Duodenal mucosa (tissue), 2 donors: Measurements from ENCODE around the gene NOXA1.
"Not testable (repeated sequence)": the region's sequence is repeated elsewhere in the genome, so short reads cannot be mapped to it uniquely, and the experiment has no call there.

ENCODE experiments used
- H3K27ac ChIP-seq: one replicate; pipeline ENCODE4 v1.7.0; 2013; ENCODE audit warnings: low read depth, low read length
- H3K27me3 ChIP-seq, 2 donors: one replicate each; pipeline ENCODE4 v1.7.0; 2013; ENCODE audit warnings: low read length in 2 of 2, control low read depth in 1 of 2; ENCODE audit not compliant: insufficient read depth in 2 of 2, control insufficient read depth in 1 of 2
- H3K36me3 ChIP-seq, 2 donors: one replicate each; pipeline ENCODE4 v1.7.0; 2013; ENCODE audit warnings: low read length in 2 of 2, control low read depth in 1 of 2; ENCODE audit not compliant: insufficient read depth in 2 of 2, control insufficient read depth in 1 of 2
- H3K4me1 ChIP-seq, 2 donors: one replicate each; pipeline ENCODE4 v1.7.0; 2013; ENCODE audit warnings: low read length in 2 of 2, control low read depth in 1 of 2; ENCODE audit not compliant: insufficient read depth in 2 of 2, control insufficient read depth in 1 of 2
- H3K4me3 ChIP-seq, 2 donors: one replicate each; pipeline ENCODE4 v1.7.0; 2013; ENCODE audit warnings: low read length in 2 of 2, low read depth in 1 of 2
- H3K9ac ChIP-seq, 2 donors: one replicate each; pipeline ENCODE4 v1.7.0; 2013; ENCODE audit warnings: low read length in 2 of 2, low read depth in 1 of 2
- H3K9me3 ChIP-seq, 2 donors: one replicate each; pipeline ENCODE4 v1.7.0; 2013; ENCODE audit warnings: low read length in 2 of 2, control low read depth in 1 of 2; ENCODE audit not compliant: control insufficient read depth in 1 of 2

The NOXA1 gene

GRCh38 chr9:137462396-137462985, 39.3 kb downstream of the NOXA1 start:
- Histone ChIP-seq H3K27me3 (no peaks in the 10 kb centered on the region), H3K4me3 (no peak overlapping the region), H3K36me3 (no peaks in the 10 kb centered on the region), H3K9ac (no peak overlapping the region), H3K27ac (no peak overlapping the region), H3K4me1 (peaks cover 6 to 24% of the 10 kb centered on the region in 2 donors), H3K9me3 (no peaks in the 10 kb centered on the region)

- H3K9me3 ChIP-seq, result no peaks in the 10 kb centered on the region
- H3K36me3 ChIP-seq, result no peaks in the 10 kb centered on the region
- no peak overlapping the region for H3K4me3 ChIP-seq
- H3K9ac ChIP-seq, result no peak overlapping the region
- no peaks in the 10 kb centered on the region for H3K27me3 ChIP-seq
- H3K4me1 ChIP-seq, result peaks cover 6 to 18% of the 10 kb centered on the region in 2 donors
- no peak overlapping the region for H3K27ac ChIP-seq
Observed at GRCh38 chr9:137462986-137463930, 40.1 kb downstream of the NOXA1 start.

- no peaks in the 10 kb centered on the region for H3K9me3 ChIP-seq
- no peaks in the 10 kb centered on the region for H3K27me3 ChIP-seq
- no peak overlapping the region for H3K4me3 ChIP-seq
- H3K9ac ChIP-seq, result no peak overlapping the region
- peaks cover 6 to 14% of the 10 kb centered on the region in 2 donors for H3K4me1 ChIP-seq
- no peaks in the 10 kb centered on the region for H3K36me3 ChIP-seq
- H3K27ac ChIP-seq, result no peak overlapping the region
Observed at GRCh38 chr9:137463931-137464290, 40.7 kb downstream of the NOXA1 start.

DNA sequence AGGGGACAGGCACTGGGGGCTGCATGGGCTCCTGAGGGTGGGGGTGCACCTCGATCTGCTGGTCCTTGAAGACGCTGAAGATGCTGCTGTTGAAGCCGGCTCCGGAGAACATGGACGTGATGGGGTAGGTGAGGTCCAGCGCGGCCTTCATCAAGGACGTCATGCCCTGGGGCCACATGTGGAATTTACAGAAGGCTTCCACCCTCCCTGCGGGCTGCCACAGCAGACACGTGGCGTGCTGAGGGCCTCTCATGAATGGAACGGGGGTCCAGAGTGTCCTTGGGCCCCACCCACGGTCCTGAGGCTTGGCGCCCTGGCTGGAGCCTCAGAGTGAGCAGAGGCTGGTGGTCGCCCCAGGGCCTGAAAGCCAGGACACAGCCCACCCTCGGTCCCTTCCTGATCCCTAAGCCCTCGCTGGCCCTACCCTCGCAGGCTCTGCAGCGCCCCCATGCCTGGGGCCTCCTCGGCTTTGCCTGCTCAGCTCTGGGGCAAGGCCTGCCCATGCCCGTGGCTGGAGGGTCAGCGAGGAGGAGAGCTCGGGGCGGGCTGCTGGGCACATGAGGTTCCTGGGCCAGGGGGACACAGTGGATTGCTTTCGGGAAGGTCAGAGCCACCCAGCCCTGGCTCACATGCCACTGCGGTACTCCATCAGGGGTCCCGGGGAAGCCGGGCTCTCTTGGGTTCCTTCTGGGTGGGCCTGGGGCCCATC, 41.3 kb downstream of the NOXA1 start:
- H3K4me1 ChIP-seq, result peaks cover 5 to 13% of the 10 kb centered on the region in 2 donors
- H3K9me3 ChIP-seq, result no peaks in the 10 kb centered on the region
- no peaks in the 10 kb centered on the region for H3K36me3 ChIP-seq
- H3K9ac ChIP-seq, result no peak overlapping the region
- H3K27me3 ChIP-seq, result no peaks in the 10 kb centered on the region
- H3K4me3 ChIP-seq, result no peak overlapping the region
- no peak overlapping the region for H3K27ac ChIP-seq

DNA sequence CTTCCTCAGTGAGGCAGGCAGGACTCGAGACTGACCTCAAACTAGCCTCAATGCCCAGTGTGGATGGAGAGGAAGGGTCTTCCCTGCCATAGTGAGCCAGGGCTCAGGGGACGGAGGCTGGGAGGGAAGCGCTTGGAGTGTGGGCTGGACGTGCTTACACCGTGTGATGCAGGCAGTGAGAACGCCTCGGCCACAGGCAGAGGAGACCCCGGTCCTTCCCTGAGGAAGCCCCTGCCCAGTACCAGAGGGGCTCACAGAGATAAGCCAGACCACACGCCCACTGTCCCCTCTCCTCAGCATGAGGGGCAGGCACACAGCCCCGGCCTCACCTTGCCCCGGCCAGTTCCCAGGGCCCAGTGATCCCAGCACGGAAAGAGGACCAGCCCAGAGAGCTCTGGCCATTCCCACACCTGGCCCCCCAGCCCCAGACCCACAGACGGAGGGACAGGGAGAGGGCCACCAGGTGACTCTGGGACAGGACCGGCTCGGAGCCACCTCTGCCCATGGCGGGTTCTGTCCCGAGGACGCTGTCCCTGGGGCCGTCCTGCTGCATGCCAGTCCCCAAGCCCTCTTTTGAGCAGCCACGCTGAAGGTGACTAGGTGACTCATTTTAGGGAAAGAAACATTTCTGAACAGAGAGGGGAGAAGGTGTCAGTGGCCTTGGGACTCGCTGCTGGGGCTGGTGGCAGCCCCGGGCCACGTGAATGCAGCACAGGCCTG, 42.0 kb downstream of the NOXA1 start:
- H3K27ac ChIP-seq, result no peak overlapping the region
- peaks cover 0 to 8% of the 10 kb centered on the region in 2 donors for H3K4me1 ChIP-seq
- no peaks in the 10 kb centered on the region for H3K9me3 ChIP-seq
- H3K9ac ChIP-seq, result no peak overlapping the region
- no peaks in the 10 kb centered on the region for H3K36me3 ChIP-seq
- no peak overlapping the region for H3K4me3 ChIP-seq
- H3K27me3 ChIP-seq, result no peaks in the 10 kb centered on the region

- no peak overlapping the region for H3K27ac ChIP-seq
- H3K9ac ChIP-seq, result no peak overlapping the region
- H3K9me3 ChIP-seq, result no peaks in the 10 kb centered on the region
- H3K4me1 ChIP-seq, result peaks cover 0 to 8% of the 10 kb centered on the region in 2 donors
- no peaks in the 10 kb centered on the region for H3K27me3 ChIP-seq
- H3K36me3 ChIP-seq, result no peaks in the 10 kb centered on the region
- no peak overlapping the region for H3K4me3 ChIP-seq
Observed at GRCh38 chr9:137465720-137466388, 42.7 kb downstream of the NOXA1 start.

GRCh38 chr9:137466389-137467085, 43.3 kb downstream of the NOXA1 start:
- H3K27ac ChIP-seq, H3K4me3 ChIP-seq, H3K36me3 ChIP-seq, H3K4me1 ChIP-seq, H3K27me3 ChIP-seq, H3K9me3 ChIP-seq, H3K9ac ChIP-seq: not testable (repeated sequence)

GRCh38 chr9:137467161-137467581, 44.0 kb downstream of the NOXA1 start:
- H3K9ac ChIP-seq, result no peak overlapping the region
- no peak overlapping the region for H3K27ac ChIP-seq
- no peaks in the 10 kb centered on the region for H3K36me3 ChIP-seq
- no peaks in the 10 kb centered on the region for H3K9me3 ChIP-seq
- no peak overlapping the region for H3K4me3 ChIP-seq
- no peaks in the 10 kb centered on the region for H3K27me3 ChIP-seq
- H3K4me1 ChIP-seq, result peaks cover 0 to under 1% of the 10 kb centered on the region in 2 donors

DNA sequence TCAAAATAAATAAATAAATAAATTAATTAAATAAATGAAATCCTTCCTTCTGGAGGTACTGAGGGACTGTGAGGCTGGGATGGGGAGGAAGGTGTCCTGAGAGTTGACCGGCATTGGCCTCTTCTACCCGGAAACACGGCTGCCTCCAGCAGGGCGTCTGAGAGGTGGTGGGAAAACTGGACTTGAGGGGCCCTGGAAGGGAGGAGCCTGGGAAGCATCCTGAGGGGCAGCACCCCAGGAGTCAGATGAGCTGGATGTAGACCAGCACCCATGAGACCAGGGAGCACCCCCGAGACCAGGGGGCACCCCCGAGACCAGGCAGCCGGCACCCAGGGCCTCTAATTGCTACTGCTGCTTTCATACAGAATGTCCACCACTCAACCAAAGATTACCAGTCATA, 44.7 kb downstream of the NOXA1 start:
- H3K27ac ChIP-seq, result no peak overlapping the region
- no peak overlapping the region for H3K9ac ChIP-seq
- no peaks in the 10 kb centered on the region for H3K9me3 ChIP-seq
- no peaks in the 10 kb centered on the region for H3K27me3 ChIP-seq
- H3K4me3 ChIP-seq, result no peak overlapping the region
- H3K36me3 ChIP-seq, result no peaks in the 10 kb centered on the region
- H3K4me1 ChIP-seq, result no peaks in the 10 kb centered on the region
